GM12874 (cell line): ENCODE data around the gene ANKRD31.

Source experiments
- TF ChIP-seq, protein P1 (sequence below): IDR thresholded peaks from 2 replicates; pipeline ENCODE4 v1.5.1; 2011; ENCODE audit warnings: low read depth, mild to moderate bottlenecking, control low read depth, low read length, moderate library complexity; ENCODE audit not compliant: insufficient read depth

Gene ANKRD31, protein sequence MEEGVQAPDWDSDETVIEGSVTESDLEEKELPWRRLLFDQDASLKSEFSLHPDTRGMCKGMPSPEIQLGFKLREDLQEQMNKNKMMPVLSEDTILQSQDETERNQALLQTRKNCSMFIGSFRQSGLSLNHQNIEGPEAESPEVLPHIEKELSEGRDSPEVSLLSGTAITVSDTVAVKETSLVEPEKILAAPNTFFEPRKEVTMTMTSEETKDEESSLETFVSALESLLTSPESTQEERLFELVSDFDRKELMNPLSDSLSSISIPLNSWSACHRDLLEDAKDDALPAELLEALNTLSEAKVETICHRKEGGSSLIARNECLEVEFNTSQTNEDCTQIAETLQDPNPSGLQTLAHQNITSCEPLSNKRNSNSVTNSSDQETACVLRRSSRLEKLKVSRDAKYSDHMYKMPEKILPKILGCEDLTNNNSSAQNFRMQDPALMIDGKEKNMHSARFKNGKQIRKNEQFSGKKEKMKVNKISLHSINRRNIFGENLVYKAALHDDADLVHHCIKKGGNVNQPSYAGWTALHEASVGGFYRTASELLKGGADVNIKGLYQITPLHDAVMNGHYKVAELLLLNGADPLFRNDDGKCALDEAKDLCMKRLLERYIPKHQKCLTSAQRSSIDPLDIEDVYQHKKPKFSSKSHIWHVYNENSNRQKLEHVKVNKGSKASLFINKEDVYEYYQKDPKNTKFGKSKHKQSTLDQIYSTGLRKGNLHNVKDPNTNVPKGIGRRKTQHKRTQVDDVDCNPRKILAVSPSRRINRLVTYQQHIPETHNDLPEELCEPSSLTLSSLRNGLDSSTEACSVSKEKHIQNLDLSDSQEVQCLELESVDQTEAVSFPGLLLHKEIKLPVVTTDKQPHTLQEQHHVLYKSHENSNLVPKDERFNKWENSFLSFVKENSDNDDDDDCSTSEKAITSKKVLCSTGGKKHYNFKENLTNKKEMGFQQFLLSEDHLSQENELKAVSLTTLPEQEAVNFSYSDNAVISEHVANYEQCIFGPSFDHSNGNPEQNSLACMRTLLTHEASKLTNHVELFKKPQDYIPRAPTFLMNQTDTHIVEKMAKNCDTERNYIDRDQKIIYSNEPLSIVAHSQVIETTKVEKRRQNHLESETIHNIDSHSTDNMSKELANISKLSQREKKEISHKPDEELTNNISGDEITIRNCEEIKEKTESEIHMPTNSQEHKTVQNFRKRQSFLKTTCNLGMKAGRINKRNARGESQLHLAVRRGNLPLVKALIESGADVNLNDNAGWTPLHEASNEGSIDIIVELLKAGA (N-terminal part only)

DNA sequence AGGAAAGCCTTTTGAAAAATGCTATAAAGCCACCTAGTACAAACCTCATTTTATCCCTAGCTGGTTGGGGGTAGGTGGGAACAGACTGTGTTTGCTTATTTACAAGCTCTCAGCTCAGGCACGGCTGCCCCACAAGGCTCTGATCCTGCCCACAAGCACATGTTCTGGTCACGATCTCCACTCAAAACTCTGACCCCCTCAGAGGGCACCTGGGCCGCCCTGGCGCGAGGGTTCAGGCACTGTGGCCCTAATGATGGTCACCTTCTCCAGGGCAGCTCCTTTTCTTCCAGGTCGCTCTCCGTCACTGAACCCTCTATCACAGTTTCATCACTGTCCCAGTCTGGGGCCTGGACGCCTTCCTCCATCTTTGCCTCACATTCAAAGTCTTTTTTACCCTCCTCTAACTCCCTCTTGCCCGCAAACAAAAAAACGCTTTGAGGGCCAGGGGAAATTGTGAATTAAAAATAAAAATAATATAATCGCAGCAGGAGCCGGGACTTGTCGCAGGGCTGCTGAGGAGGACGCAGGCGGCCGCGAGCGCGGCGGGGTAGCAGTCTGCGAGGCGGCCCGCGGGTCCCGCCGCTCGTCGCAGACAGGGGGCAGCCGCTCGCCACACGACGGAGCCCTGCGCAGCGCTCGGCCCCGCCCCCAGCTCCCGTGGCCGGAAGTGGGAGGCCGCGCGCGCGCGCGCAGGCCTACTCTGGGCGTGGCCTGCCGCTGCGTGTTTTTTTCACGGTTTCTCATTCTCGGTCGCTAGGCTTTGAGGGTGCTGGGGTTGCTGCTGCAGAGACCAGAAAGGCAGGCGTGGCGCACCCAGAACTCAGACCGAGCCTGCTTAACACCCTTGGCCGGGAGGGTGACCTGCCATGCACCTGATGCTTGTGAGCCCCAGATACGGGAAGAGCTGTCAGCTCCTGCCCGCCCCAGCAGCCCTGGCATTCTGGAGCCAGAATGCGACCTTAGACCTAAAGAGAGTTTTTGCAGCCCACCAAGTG, at the start of gene ANKRD31:
Gene ANKRD31, minus strand, starts transcription at position 557 of the 995 bp plus-strand sequence. Its CDS starts 192 bp downstream, at position 365.
- TF ChIP-seq, protein P1, sequence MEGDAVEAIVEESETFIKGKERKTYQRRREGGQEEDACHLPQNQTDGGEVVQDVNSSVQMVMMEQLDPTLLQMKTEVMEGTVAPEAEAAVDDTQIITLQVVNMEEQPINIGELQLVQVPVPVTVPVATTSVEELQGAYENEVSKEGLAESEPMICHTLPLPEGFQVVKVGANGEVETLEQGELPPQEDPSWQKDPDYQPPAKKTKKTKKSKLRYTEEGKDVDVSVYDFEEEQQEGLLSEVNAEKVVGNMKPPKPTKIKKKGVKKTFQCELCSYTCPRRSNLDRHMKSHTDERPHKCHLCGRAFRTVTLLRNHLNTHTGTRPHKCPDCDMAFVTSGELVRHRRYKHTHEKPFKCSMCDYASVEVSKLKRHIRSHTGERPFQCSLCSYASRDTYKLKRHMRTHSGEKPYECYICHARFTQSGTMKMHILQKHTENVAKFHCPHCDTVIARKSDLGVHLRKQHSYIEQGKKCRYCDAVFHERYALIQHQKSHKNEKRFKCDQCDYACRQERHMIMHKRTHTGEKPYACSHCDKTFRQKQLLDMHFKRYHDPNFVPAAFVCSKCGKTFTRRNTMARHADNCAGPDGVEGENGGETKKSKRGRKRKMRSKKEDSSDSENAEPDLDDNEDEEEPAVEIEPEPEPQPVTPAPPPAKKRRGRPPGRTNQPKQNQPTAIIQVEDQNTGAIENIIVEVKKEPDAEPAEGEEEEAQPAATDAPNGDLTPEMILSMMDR = peak; percentile 86

DNA sequence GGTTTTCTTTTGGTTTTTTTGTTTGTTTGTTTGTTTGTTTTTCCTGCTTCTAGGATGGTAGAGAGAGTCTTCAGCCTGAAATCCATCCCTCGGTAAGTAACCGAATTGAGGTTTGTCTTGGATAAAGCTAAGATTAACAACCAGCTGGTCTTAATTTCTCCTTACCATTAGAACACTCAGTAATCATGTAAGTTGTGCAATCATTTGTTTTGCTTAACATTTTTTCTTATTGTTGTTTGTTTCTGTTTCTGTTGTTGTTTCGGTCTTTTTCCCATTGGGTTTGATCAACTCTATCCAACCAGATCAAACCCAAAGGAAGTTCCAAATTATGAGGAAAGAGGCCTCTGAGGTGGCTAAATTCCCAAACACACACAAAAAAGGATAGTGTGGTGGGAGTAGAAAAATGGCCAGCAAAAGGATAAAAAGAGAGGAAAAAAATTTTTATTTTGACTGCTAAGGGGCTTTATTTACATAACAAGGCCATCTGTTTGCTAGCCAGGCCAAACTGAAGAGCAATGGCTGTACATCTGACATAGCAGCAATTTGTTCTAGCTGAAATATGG, 49.6 kb upstream of the ANKRD31 start:
- TF ChIP-seq, protein P1 = no peak

DNA sequence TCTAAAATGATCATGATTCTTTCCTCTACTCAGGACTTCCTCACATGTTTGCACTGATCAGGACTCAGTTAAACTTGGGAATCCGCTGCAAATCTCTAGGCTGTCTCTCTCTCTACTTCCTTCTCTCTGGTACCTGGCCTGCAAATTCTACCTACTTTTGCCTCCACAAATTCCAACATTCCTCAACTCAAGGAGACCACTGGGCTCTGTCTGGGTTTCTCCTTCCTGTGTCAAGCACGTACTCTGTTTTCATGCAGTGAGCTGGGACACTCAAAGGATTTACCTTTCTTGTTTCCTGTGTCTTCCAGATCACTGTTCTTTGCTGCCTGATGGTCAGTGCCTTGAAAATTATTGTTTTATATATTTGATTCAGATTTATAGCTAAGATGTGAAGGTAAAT, 45.9 kb upstream of the ANKRD31 start:
- TF ChIP-seq, protein P1 = no peak

DNA sequence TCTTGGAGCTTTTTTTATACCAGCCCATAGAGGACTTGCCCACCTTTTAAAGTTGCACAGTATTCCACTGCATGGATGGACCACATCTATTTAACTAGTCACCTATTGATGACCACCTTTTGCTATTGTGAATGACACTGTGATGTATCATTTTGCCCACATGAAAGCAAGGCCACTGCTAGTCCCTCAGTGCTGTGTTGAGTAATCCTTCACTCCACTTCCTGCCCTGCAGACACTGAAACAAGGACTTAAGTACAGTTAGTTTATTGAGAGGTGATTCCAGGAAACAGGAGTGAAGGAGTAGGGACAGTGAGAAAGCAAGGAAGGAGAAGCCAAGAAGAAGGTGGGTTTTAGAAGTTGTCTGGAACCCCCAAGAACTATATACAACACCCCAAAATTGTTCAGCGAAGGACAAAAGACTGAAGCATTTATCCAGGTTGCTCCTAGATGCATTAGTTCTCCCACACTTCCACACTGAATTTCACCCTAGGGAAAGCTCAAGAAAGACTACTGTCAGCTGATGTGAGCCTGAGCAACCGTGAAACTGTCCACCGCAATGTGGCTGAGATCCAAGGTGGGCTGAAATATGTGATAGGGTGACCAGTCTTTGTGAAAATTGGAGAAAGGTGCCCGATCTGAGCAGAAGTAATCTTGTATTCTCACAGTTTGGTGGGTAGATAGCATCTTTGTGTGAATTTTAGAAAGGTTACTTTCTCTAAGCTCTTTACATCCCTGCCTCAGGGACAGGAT, 45.2 kb upstream of the ANKRD31 start:
- TF ChIP-seq, protein P1 = no peak

DNA sequence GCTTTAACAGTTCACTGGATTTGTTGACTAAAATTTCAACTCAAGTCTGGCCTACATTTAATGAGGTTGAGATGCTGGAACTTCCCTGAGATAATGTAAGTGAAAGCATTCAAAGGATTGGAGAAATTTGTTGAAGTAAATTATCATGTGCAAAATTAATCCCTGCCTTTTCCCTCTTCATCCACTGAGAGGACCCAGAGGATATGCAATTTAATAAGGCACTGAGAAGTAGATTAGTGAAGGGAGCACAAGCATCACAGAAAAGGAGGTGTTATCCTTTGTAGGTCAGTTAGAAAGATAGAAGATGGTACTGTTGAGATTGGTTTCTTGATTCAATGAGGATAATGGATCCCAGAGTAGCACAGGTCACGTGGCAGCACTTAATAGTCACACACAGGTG, 42.6 kb upstream of the ANKRD31 start:
- TF ChIP-seq, protein P1 = no peak

DNA sequence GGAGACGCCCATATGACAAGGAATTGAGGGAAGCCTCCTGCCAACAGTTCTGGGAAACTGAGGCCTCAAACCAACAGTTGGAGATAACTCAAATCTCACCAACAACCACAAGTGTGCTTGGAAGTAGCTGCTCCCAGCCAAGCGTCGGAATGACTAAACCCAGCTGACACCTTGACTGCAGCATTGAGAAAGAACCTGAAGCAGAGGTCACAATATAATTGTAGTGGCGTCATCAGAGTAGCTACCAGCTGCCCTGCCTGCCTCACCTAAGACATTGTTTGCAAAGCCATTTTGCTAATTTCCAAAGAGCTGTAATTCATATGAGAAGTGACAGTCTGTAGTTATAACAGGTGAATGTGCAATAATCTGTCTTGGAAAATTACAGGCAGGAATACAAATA, 40.8 kb upstream of the ANKRD31 start:
- TF ChIP-seq, protein P1 = no peak
